HEK293 (cell line): Measurements from ENCODE around the gene DCC.

Experiments
- GLI2 ChIP-seq: fragments of 450-650 bp; formaldehyde crosslinking; IDR thresholded peaks from 2 replicates; pipeline ENCODE4; 2017; ENCODE audit warnings: missing biosample characterization, missing genetic modification characterization, low read depth, borderline replicate concordance
- SETDB1 ChIP-seq: IDR thresholded peaks from one replicate; pipeline ENCODE4 v1.6.1; 2017; ENCODE audit warnings: mild to moderate bottlenecking, low read length, moderate library complexity, mixed read lengths; ENCODE audit not compliant: insufficient read length
- ZNF341 ChIP-seq: fragments of 450-650 bp; formaldehyde crosslinking; IDR thresholded peaks from 2 replicates; pipeline ENCODE4; 2016; ENCODE audit warnings: low read depth, missing biosample characterization, missing genetic modification characterization

DNA sequence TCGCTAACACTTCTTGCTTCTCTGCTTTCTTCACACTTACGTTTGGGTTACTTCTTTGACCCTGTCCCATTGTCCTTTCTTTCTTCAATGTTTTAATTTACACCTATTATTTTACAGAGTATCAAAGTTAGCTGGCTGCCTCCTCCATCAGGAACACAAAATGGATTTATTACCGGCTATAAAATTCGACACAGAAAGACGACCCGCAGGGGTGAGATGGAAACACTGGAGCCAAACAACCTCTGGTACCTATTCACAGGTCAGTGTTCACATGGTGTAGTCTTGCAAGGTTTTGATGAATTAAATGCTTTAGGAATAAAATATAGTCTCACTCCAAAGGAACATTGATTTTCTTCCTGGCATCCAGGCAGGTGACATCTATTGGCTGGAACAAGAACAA is 965.5 kb downstream of the DCC start:
- TF ChIP-seq ZNF341 (tag by site-specific recombination), result no peak
- TF ChIP-seq SETDB1, result no peak
- TF ChIP-seq GLI2, result no peak
